ENCODE measurements around the gene JAG2. TPM values are rescaled to one million over a fixed set of nuclear protein-coding genes. Genes with fewer than 3 reads are reported as not detected.

JAG2 gene
- total and polyA plus RNA-seq, 2 of the 4 experiments (the other 2 are of a cell fraction), result 0.18 to 0.58 TPM

DNA sequence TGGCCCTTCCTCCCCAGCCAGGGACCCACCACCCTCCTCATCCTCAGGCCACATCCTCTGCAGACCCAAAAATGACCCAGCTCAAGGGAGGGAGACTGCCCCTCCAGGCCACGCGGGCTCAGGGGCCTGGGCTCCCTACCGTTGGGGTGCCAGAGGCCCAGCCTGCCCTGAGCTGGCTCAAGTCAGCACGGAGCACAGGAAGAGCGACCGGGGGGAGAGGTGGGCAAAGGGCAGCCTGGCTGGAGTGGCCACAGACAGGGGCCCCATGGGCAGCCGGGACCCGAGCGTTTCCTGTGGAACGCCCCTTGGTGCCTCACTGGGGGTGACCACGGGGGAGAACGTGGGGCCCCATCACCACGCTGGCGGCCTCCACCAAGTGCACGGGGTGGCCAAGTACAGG lies 10.7 kb downstream of the JAG2 start:
- dilution Hi-C loops (cut with HindIII; ENCODE audit: low sequenced_read_pairs, unreplicated experiment) (no loop called here), intact Hi-C loops (cut with micrococcal nuclease) (no loop called here), in situ Hi-C loops (cut with MboI; ENCODE audit: low sequenced_read_pairs) (no loop called here)
- no peak overlapping the region for H2AK5ac ChIP-seq (ENCODE audit: low read depth, low read length)
- no peak overlapping the region for H3K4ac ChIP-seq (ENCODE audit: low read depth, low read length)
- H2AFZ ChIP-seq (replicated peaks; ENCODE audit: low read length, poor library complexity), result no peak overlapping the region
- WGBS, 2 experiments (ENCODE audit: extremely low coverage in 2 of 2, insufficient read length in 1 of 2), result 74% methylated on average over 8 of the region's 15 CpGs; no CpG with 5 or more reads in 1 of the 2 experiments
- H2BK5ac ChIP-seq (ENCODE audit: low read depth, low read length, poor library complexity, severe bottlenecking), result no peak overlapping the region
- H4K20me1 ChIP-seq (ENCODE audit: insufficient read depth, low read length), result no peaks in the 10 kb centered on the region
- H4K8ac ChIP-seq (ENCODE audit: low read depth in 2 of 2, low read length in 2 of 2), result no peak overlapping the region
- no peak overlapping the region for H2BK20ac ChIP-seq (ENCODE audit: low read depth, low read length)
- TF ChIP-seq MAZ (IDR thresholded peaks at IDR 0.05; ENCODE audit: borderline replicate concordance, low read depth, low read length), result no peak
- TF ChIP-seq CHD1 (IDR thresholded peaks at IDR 0.05; ENCODE audit: low read depth, low read length), result no peak
- TF ChIP-seq CEBPB (IDR thresholded peaks at IDR 0.05; ENCODE audit: low read depth, low read length), result no peak
- no peak for TF ChIP-seq NFE2L2 (IDR thresholded peaks at IDR 0.05; ENCODE audit: low read depth, low read length)
- TF ChIP-seq SMC3 (IDR thresholded peaks at IDR 0.05; ENCODE audit: low read depth, low read length), result no peak
- TF ChIP-seq MXI1 (IDR thresholded peaks at IDR 0.05; ENCODE audit: borderline replicate concordance, low read depth, low read length), result no peak
- no peak for TF ChIP-seq POLR2A (IDR thresholded peaks at IDR 0.05; ENCODE audit: low read depth, low read length)
- TF ChIP-seq, protein P1, sequence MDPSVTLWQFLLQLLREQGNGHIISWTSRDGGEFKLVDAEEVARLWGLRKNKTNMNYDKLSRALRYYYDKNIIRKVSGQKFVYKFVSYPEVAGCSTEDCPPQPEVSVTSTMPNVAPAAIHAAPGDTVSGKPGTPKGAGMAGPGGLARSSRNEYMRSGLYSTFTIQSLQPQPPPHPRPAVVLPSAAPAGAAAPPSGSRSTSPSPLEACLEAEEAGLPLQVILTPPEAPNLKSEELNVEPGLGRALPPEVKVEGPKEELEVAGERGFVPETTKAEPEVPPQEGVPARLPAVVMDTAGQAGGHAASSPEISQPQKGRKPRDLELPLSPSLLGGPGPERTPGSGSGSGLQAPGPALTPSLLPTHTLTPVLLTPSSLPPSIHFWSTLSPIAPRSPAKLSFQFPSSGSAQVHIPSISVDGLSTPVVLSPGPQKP (IDR thresholded peaks at IDR 0.05; ENCODE audit: borderline replicate concordance, low read depth, low read length), result no peak
- no peak for TF ChIP-seq MAFK (IDR thresholded peaks at IDR 0.05; ENCODE audit: low read depth, low read length)
- TF ChIP-seq, protein P2, sequence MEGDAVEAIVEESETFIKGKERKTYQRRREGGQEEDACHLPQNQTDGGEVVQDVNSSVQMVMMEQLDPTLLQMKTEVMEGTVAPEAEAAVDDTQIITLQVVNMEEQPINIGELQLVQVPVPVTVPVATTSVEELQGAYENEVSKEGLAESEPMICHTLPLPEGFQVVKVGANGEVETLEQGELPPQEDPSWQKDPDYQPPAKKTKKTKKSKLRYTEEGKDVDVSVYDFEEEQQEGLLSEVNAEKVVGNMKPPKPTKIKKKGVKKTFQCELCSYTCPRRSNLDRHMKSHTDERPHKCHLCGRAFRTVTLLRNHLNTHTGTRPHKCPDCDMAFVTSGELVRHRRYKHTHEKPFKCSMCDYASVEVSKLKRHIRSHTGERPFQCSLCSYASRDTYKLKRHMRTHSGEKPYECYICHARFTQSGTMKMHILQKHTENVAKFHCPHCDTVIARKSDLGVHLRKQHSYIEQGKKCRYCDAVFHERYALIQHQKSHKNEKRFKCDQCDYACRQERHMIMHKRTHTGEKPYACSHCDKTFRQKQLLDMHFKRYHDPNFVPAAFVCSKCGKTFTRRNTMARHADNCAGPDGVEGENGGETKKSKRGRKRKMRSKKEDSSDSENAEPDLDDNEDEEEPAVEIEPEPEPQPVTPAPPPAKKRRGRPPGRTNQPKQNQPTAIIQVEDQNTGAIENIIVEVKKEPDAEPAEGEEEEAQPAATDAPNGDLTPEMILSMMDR (conservative IDR thresholded peaks at IDR 0.05; ENCODE audit: low read depth, low read length), result no peak
- no peak for TF ChIP-seq RFX5 (IDR thresholded peaks at IDR 0.05; ENCODE audit: low read depth, low read length)
- no peak for TF ChIP-seq BHLHE40 (IDR thresholded peaks at IDR 0.05; ENCODE audit: low read depth, low read length)
- no peak for TF ChIP-seq FOS (IDR thresholded peaks at IDR 0.05; ENCODE audit: low read depth, low read length)
- TF ChIP-seq USF2 (IDR thresholded peaks at IDR 0.05; ENCODE audit: low read depth, low read length), result no peak
- TF ChIP-seq RCOR1 (IDR thresholded peaks at IDR 0.05; ENCODE audit: insufficient replicate concordance, low read length), result no peak
- no peaks in the 10 kb centered on the region for H3K9me1 ChIP-seq (ENCODE audit: insufficient read depth, low read length)
- no TSS peak for BruUV-seq (replicated peaks)
- no peak overlapping the region for H3K23ac ChIP-seq (ENCODE audit: low read depth, low read length)
- H3K27ac ChIP-seq (ENCODE audit: insufficient read depth, low read length), result no peak overlapping the region
- no peak overlapping the region for H3K56ac ChIP-seq (ENCODE audit: extremely low read depth, insufficient read depth, low read length)
- H3K79me1 ChIP-seq (ENCODE audit: low read depth in 1 of 2, low read length in 2 of 2), result no peaks in the 10 kb centered on the region
- POLR2A ChIA-PET (ENCODE audit: unreplicated experiment), result no interaction called here
- H3K27me3 ChIP-seq (ENCODE audit: control insufficient read depth, insufficient read depth, low read length), result peaks cover 8% of the 10 kb centered on the region; the same call in 1 of the 2 replicates
- H3K9ac ChIP-seq (ENCODE audit: low read depth, low read length), result no peak overlapping the region
- no peak overlapping the region for H2BK15ac ChIP-seq (ENCODE audit: low read depth, low read length)
- no peaks in the 10 kb centered on the region for H3K4me1 ChIP-seq (ENCODE audit: control insufficient read depth, insufficient read depth, low read length)
- no peak overlapping the region for H2BK120ac ChIP-seq (ENCODE audit: low read depth, low read length)
- H3K18ac ChIP-seq (ENCODE audit: low read depth, low read length), result no peak overlapping the region
- CTCF ChIA-PET, result no interaction called here
- no peak overlapping the region for H4K91ac ChIP-seq (ENCODE audit: insufficient read depth, low read depth, low read length)
- no peak overlapping the region for H2AK9ac ChIP-seq (replicated peaks; ENCODE audit: low read depth, low read length, poor library complexity)
- DNase-seq (no peak), ATAC-seq (ENCODE audit: low read depth) (no peak)
- no peak overlapping the region for H3K4me2 ChIP-seq (ENCODE audit: low read depth, low read length)
- H3K14ac ChIP-seq (replicated peaks; ENCODE audit: low read depth, low read length), result no peak overlapping the region
- no peak overlapping the region for H3K4me3 ChIP-seq (ENCODE audit: insufficient read depth, low read depth, low read length)
- H4K5ac ChIP-seq (ENCODE audit: low read depth, low read length), result no peak overlapping the region
- no peaks in the 10 kb centered on the region for H3K36me3 ChIP-seq (ENCODE audit: control insufficient read depth, insufficient read depth, low read length)
- no peaks in the 10 kb centered on the region for H3K9me3 ChIP-seq (ENCODE audit: control insufficient read depth, insufficient read depth, low read length)

Measured in IMR-90 (cell line).